Fibroblast of lung (primary cell): Measurements from ENCODE around the gene ZNF862. TPM values are rescaled to one million over a fixed set of nuclear protein-coding genes. Genes with fewer than 3 reads are reported as not detected.

Source experiments
- polyA plus RNA-seq, 2 donors: library from polyadenylated mRNA; depleted of rRNA in 1 of 2; stranded (reverse) in 1 of 2; unstranded in 1 of 2; fragments of >200 nt; gene quantifications; 2 replicates each; pipeline ENCODE4 v1.2.1, GENCODE V29; 2011 to 2012; ENCODE audit warnings: missing spikeins in 1 of 2
- total RNA-seq: library from RNA; depleted of rRNA; stranded (reverse); fragments of >200 nt; gene quantifications from 2 replicates; pipeline ENCODE4 v1.2.1, GENCODE V29; 2014

The ZNF862 gene
- total and polyA plus RNA-seq, 2 donors (not counting 1 experiment from before 2014, with no cell fraction given) = 4.7 to 10.9 TPM

Other genes starting within 250 kb of the ZNF862 start
- 1.0 and 1.3 TPM in 2 replicates for gene ZNF467, start 64.8 kb upstream of the ZNF862 start, total RNA-seq
- 0.15 and 0.89 TPM in 2 replicates for gene ZNF467, start 64.8 kb upstream of the ZNF862 start, polyA plus RNA-seq
- 12.8 and 22.6 TPM in 2 replicates for gene ATP6V0E2, start 35.6 kb downstream of the ZNF862 start, total RNA-seq
- gene ATP6V0E2, start 35.6 kb downstream of the ZNF862 start, polyA plus RNA-seq = 14.3 and 26.2 TPM in 2 replicates